Adrenal gland (tissue), 12 donors: ENCODE data around the gene BLTP3A. TPM values are rescaled to one million over a fixed set of nuclear protein-coding genes. Genes with fewer than 3 reads are reported as not detected.
A peak's percentile ranks its signal among the peaks of the same experiment; 100 is the strongest.

ENCODE experiments used
- DNase-seq, 7 donors: peaks; one replicate each; pipeline ENCODE4 v3.0.0-alpha.2; 2019 to 2020
- H3K27ac ChIP-seq, 5 donors: fragments of 200-600 bp; sonication (generic) in 4 of 5; 1 replicate in 3 of 5; 2 replicates in 2 of 5; pipeline versions ENCODE4 v1.5.1 to v1.8.0; 2016 to 2020; ENCODE audit warnings: mild to moderate bottlenecking in 1 of 5
- H3K27me3 ChIP-seq: fragments of 200-600 bp; 2 replicates; pipeline ENCODE4 v1.8.0; 2021
- H3K36me3 ChIP-seq, 2 donors: fragments of 200-600 bp; replicated peaks in 1 of 2; 1 replicate in 1 of 2; 2 replicates in 1 of 2; pipeline versions ENCODE4 v1.5.1 to v1.8.0; 2018 to 2022
- H3K4me1 ChIP-seq, 2 donors: fragments of 200-600 bp; replicated peaks in 1 of 2; 1 replicate in 1 of 2; 2 replicates in 1 of 2; pipeline versions ENCODE4 v1.5.1 to v1.8.0; 2018 to 2021
- H3K4me3 ChIP-seq, 4 donors: fragments of 200-600 bp; sonication (generic) in 3 of 4; one replicate each; pipeline ENCODE4 v1.5.1; 2016 to 2018
- H3K9me3 ChIP-seq, 3 donors: fragments of 200-600 bp; sonication (generic) in 1 of 3; replicated peaks in 1 of 3; 1 replicate in 2 of 3; 2 replicates in 1 of 3; pipeline versions ENCODE4 v1.5.1 to v1.8.0; 2016 to 2021
- CTCF ChIP-seq, 6 experiments: fragments of 450-650 bp in 4 of 6; fragments of 200-600 bp in 2 of 6; sonication (generic) in 1 of 6; IDR thresholded peaks; 1 replicate in 5 of 6; 2 replicates in 1 of 6; pipeline versions ENCODE4 v1.5.1 to v1.8.0; 2016 to 2021; ENCODE audit warnings: antibody characterized with exemption in 6 of 6, mild to moderate bottlenecking in 2 of 6, moderate library complexity in 1 of 6
- POLR2A ChIP-seq, 2 donors: fragments of 450-650 bp; IDR thresholded peaks; one replicate each; pipeline ENCODE4 v1.6.1; 2017; ENCODE audit warnings: antibody characterized with exemption in 2 of 2, mild to moderate bottlenecking in 2 of 2, moderate library complexity in 1 of 2
- WGBS, 4 donors: extraction: QIAGEN DNeasy Blood & Tissue Kit in 2 of 4; methylation state at CpG; one replicate each; pipeline versions ENCODE4 v1.1.5 to v1.1.7; 2013 to 2017; 5-methylcytosine and 5-hydroxymethylcytosine counted together
- intact Hi-C, 2 donors: fragments of 100-400 bp; cut with DNase I; formaldehyde crosslinking; loops; one replicate each; pipeline versions ENCODE4 v1.14.1 to v1.15.0; 2022 to 2023
- polyA plus RNA-seq, 3 donors: library from polyadenylated mRNA; stranded (reverse); fragments of 200-250 nt in 2 of 3; fragments of 350-450 nt in 1 of 3; fragmentation: Illumina TruSeq in 1 of 3; extraction: RNeasy Lipid Tissue Mini Kit (QIAGEN cat#74804) in 1 of 3; gene quantifications; one replicate each; pipeline ENCODE4 v1.2.3, GENCODE V29; 2013 to 2014
- small RNA-seq, 2 donors: library from RNA; depleted of rRNA; stranded (forward); fragments of <200 nt; gene quantifications; one replicate each; pipeline ENCODE3, GENCODE V24; 2016
- total RNA-seq, 9 donors: library from RNA; depleted of rRNA in 4 of 9; stranded (reverse); fragments of >200 nt in 4 of 9; fragments of 120-200 nt in 1 of 9; fragmentation: NEBNext Ultra II Directional in 1 of 9; extraction: Animal tissue kit (Norgen Biotek cat#: 25700) in 1 of 9; gene quantifications; one replicate each; pipeline versions ENCODE4 v1.1.0 to v1.2.4, GENCODE V29; 2013 to 2023
- donor health status: healthy with polysubstance abuse.
- donor health status: Bipolar disorder and iron deficiency.
- donor health status: DM: yes; HTN: yes; CAD: no.
- donor health status: DM: no; HTN: no; CAD: no.
- donor health status: DM: no; HTN: no; CAD: no.
- donor health status: DM: yes; HTN: yes; CAD: no.

BLTP3A gene
- total and polyA plus RNA-seq, 12 donors: 2.2 to 21.4 (median 14.4) TPM

GRCh38 chr6:34836008-34836407, 44.1 kb downstream of the BLTP3A start:
- no peak for TF ChIP-seq CTCF (IDR thresholded peaks at IDR 0.05)
- no peak for TF ChIP-seq POLR2A (IDR thresholded peaks at IDR 0.05)
- peak in 1 of 7 donors; percentile 8 for DNase-seq
- 86 to 92% (median 90%) methylated on average over 2 to 4 of the region's 4 CpGs for WGBS, 4 donors
- intact Hi-C loops: no loop called here
- peak overlapping the region in 2 of 5 donors; percentile 7 to 59 for H3K27ac ChIP-seq
- H3K4me1 ChIP-seq: peaks cover 0 to 12% of the 10 kb centered on the region in 2 donors
- H3K4me3 ChIP-seq: no peak overlapping the region
- H3K27me3 ChIP-seq: no peaks in the 10 kb centered on the region
- H3K9me3 ChIP-seq: no peaks in the 10 kb centered on the region
- peaks cover 0 to 20% of the 10 kb centered on the region in 2 donors for H3K36me3 ChIP-seq

GRCh38 chr6:34836451-34836850, 44.6 kb downstream of the BLTP3A start:
- Histone ChIP-seq H3K4me3 (no peak overlapping the region), H3K27ac (peak overlapping the region in 1 of 5 donors; percentile 59), H3K9me3 (no peaks in the 10 kb centered on the region), H3K27me3 (no peaks in the 10 kb centered on the region), H3K36me3 (peaks cover 0 to 20% of the 10 kb centered on the region in 2 donors), H3K4me1 (peaks cover 0 to 12% of the 10 kb centered on the region in 2 donors)
- no peak for TF ChIP-seq CTCF (IDR thresholded peaks at IDR 0.05)
- TF ChIP-seq POLR2A (IDR thresholded peaks at IDR 0.05): no peak
- intact Hi-C loops: no loop called here
- 81 to 87% (median 82%) methylated on average over 2 of the region's 2 CpGs for WGBS, 4 donors
- DNase-seq: no peak

DNA sequence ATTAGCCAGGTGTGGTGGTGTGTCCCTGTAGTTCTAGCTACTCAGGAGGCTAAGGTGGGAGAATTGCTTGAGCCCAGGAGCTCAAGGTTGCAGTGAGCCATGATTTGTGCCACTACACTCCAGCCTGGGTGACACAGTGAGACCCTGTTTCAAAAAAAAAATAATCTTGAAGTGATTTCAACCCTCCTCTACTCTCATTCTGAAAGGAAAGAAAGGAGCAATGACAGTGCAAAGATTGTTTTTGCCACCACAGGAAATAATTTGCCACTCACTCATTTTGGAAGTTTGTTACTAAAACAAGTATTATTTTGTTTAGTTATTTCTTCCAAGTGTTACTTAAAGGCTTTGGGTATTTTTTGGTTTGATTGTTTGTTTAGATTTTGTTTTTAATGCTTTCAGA, 45.6 kb downstream of the BLTP3A start:
- H3K27ac ChIP-seq: no peak overlapping the region
- H3K9me3 ChIP-seq: no peaks in the 10 kb centered on the region
- no peak for TF ChIP-seq POLR2A (IDR thresholded peaks at IDR 0.05)
- no peak for TF ChIP-seq CTCF (IDR thresholded peaks at IDR 0.05)
- H3K36me3 ChIP-seq: peaks cover 0 to 20% of the 10 kb centered on the region in 2 donors
- H3K4me3 ChIP-seq: no peak overlapping the region
- no peaks in the 10 kb centered on the region for H3K27me3 ChIP-seq
- intact Hi-C loops: no loop called here
- DNase-seq: no peak
- H3K4me1 ChIP-seq: peaks cover 0 to 12% of the 10 kb centered on the region in 2 donors

GRCh38 chr6:34839666-34840352, 47.9 kb downstream of the BLTP3A start:
- no peak for DNase-seq
- Histone ChIP-seq H3K4me3 (no peak overlapping the region), H3K36me3 (peaks cover 0 to 17% of the 10 kb centered on the region in 2 donors), H3K9me3 (no peaks in the 10 kb centered on the region), H3K27me3 (no peaks in the 10 kb centered on the region), H3K4me1 (peaks cover 0 to 10% of the 10 kb centered on the region in 2 donors), H3K27ac (no peak overlapping the region)
- WGBS, 4 donors: 95 to 99% (median 97%) methylated on average over 15 of the region's 15 CpGs
- TF ChIP-seq POLR2A (IDR thresholded peaks at IDR 0.05): no peak
- no peak for TF ChIP-seq CTCF (IDR thresholded peaks at IDR 0.05)
- intact Hi-C loops: no loop called here

Small RNA genes within 50 kb of the gene (small RNA-seq; reads per million reads assigned to genes)
- gene RF00019: 0 reads per million in 2 donors

Other genes starting within 250 kb of the BLTP3A start
- under 1 TPM in 3 of 9 donors, not detected in 6; 0.06 to 0.14 (median 0.14) TPM for gene SPDEF, start 235.8 kb upstream of the BLTP3A start, total RNA-seq
- under 1 TPM in 1 of 3 donors, not detected in 2; 0.13 TPM for gene SPDEF, start 235.8 kb upstream of the BLTP3A start, polyA plus RNA-seq
- gene ILRUN, start 95.3 kb upstream of the BLTP3A start, total RNA-seq: 10 to 100 TPM; 35.0 to 84.1 (median 70.9) TPM
- 10 to 100 TPM; 18.2 to 62.8 (median 30.7) TPM for gene ILRUN, start 95.3 kb upstream of the BLTP3A start, polyA plus RNA-seq
- 100 to 1,000 TPM in 1 of 9 donors, 10 to 100 TPM in 8; 38.9 to 117 (median 74.7) TPM for gene SNRPC, start 34.6 kb upstream of the BLTP3A start, total RNA-seq
- 100 to 1,000 TPM in 2 of 3 donors, 10 to 100 TPM in 1; 54.6 to 121 (median 110) TPM for gene SNRPC, start 34.6 kb upstream of the BLTP3A start, polyA plus RNA-seq
- 10 to 100 TPM; 16.4 to 52.1 (median 24.0) TPM for gene TAF11, start 96.0 kb downstream of the BLTP3A start, total RNA-seq
- gene TAF11, start 96.0 kb downstream of the BLTP3A start, polyA plus RNA-seq: 10 to 100 TPM; 28.5 to 45.5 (median 42.6) TPM
- gene ANKS1A, start 97.2 kb downstream of the BLTP3A start, total RNA-seq: 10 to 100 TPM; 11.7 to 68.0 (median 44.9) TPM
- 10 to 100 TPM; 12.6 to 21.1 (median 15.7) TPM for gene ANKS1A, start 97.2 kb downstream of the BLTP3A start, polyA plus RNA-seq